Skeletal muscle tissue (tissue), 4 donors: ENCODE measurements around the gene GLT6D1. TPM values are rescaled to one million over a fixed set of nuclear protein-coding genes. Genes with fewer than 3 reads are reported as not detected.

Experiments used
- H3K27ac ChIP-seq: one replicate; pipeline ENCODE4 v1.7.0; 2013; ENCODE audit warnings: mild to moderate bottlenecking, low read depth, low read length, inconsistent platforms
- H3K27me3 ChIP-seq, 3 donors: one replicate each; pipeline ENCODE4 v1.7.0; 2013; ENCODE audit warnings: low read length in 3 of 3; ENCODE audit not compliant: control insufficient read depth in 3 of 3, insufficient read depth in 3 of 3
- H3K36me3 ChIP-seq, 3 donors: one replicate each; pipeline ENCODE4 v1.7.0; 2013; ENCODE audit warnings: low read length in 3 of 3; ENCODE audit not compliant: control insufficient read depth in 3 of 3, insufficient read depth in 3 of 3
- H3K4me1 ChIP-seq, 3 donors: one replicate each; pipeline ENCODE4 v1.7.0; 2013; ENCODE audit warnings: low read length in 3 of 3, mild to moderate bottlenecking in 3 of 3; ENCODE audit not compliant: control insufficient read depth in 3 of 3, insufficient read depth in 3 of 3
- H3K4me3 ChIP-seq, 3 donors: one replicate each; pipeline ENCODE4 v1.7.0; 2013; ENCODE audit warnings: low read length in 3 of 3
- H3K9ac ChIP-seq, 3 donors: one replicate each; pipeline ENCODE4 v1.7.0; 2013; ENCODE audit warnings: low read length in 3 of 3, mild to moderate bottlenecking in 3 of 3, moderate library complexity in 2 of 3, low read depth in 1 of 3
- H3K9me3 ChIP-seq, 3 donors: one replicate each; pipeline ENCODE4 v1.7.0; 2013; ENCODE audit warnings: low read length in 3 of 3; ENCODE audit not compliant: control insufficient read depth in 3 of 3
- total RNA-seq: library from RNA; depleted of rRNA; stranded (reverse); fragments of >200 nt; gene quantifications from one replicate; pipeline ENCODE4 v1.2.3, GENCODE V29; 2014
- donor health status: Osteomylitis.

GLT6D1 gene
- total RNA-seq, 1 donor from 2014 or later: not detected

- Histone ChIP-seq H3K4me1 (no peaks in the 10 kb centered on the region), H3K27me3 (peaks cover 20 to 43% (median 38%) of the 10 kb centered on the region in 3 donors), H3K9ac (no peak overlapping the region), H3K4me3 (no peak overlapping the region), H3K27ac (no peak overlapping the region), H3K36me3 (no peaks in the 10 kb centered on the region), H3K9me3 (no peaks in the 10 kb centered on the region)
Measured at GRCh38 chr9:135665795-135666189, 26.5 kb upstream of the GLT6D1 start.

GRCh38 chr9:135664801-135665794, 25.8 kb upstream of the GLT6D1 start:
- no peak overlapping the region for H3K4me3 ChIP-seq
- H3K36me3 ChIP-seq: no peaks in the 10 kb centered on the region
- H3K27ac ChIP-seq: no peak overlapping the region
- H3K27me3 ChIP-seq: peaks cover 19 to 39% (median 35%) of the 10 kb centered on the region in 3 donors
- no peak overlapping the region for H3K9ac ChIP-seq
- H3K9me3 ChIP-seq: no peaks in the 10 kb centered on the region
- no peaks in the 10 kb centered on the region for H3K4me1 ChIP-seq

- H3K4me1 ChIP-seq: no peaks in the 10 kb centered on the region
- no peak overlapping the region for H3K27ac ChIP-seq
- H3K4me3 ChIP-seq: no peak overlapping the region
- no peaks in the 10 kb centered on the region for H3K9me3 ChIP-seq
- no peaks in the 10 kb centered on the region for H3K36me3 ChIP-seq
- peaks cover 11 to 36% (median 28%) of the 10 kb centered on the region in 3 donors for H3K27me3 ChIP-seq
- H3K9ac ChIP-seq: no peak overlapping the region
Measured at GRCh38 chr9:135664266-135664665, 24.9 kb upstream of the GLT6D1 start.

GRCh38 chr9:135663857-135664256, 24.5 kb upstream of the GLT6D1 start:
- Histone ChIP-seq H3K27me3 (peaks cover 11 to 36% (median 28%) of the 10 kb centered on the region in 3 donors), H3K9me3 (no peaks in the 10 kb centered on the region), H3K4me1 (no peaks in the 10 kb centered on the region), H3K27ac (no peak overlapping the region), H3K9ac (no peak overlapping the region), H3K36me3 (no peaks in the 10 kb centered on the region), H3K4me3 (no peak overlapping the region)

GRCh38 chr9:135663451-135663770, 24.1 kb upstream of the GLT6D1 start:
- Histone ChIP-seq H3K36me3 (no peaks in the 10 kb centered on the region), H3K9ac (no peak overlapping the region), H3K4me3 (no peak overlapping the region), H3K27ac (no peak overlapping the region), H3K4me1 (no peaks in the 10 kb centered on the region), H3K27me3 (peaks cover 11 to 36% (median 28%) of the 10 kb centered on the region in 3 donors), H3K9me3 (no peaks in the 10 kb centered on the region)

GRCh38 chr9:135662758-135663450, 23.6 kb upstream of the GLT6D1 start, which contains the start of gene LCN9:
TSS of gene LCN9 (plus strand) at chr9:135663309. CDS start at chr9:135663322, 13 bp downstream.
- no peak within 1 kb of the TSS for H3K27ac ChIP-seq
- H3K4me1 ChIP-seq: no peaks in the 10 kb centered on the region
- H3K9me3 ChIP-seq: no peaks in the 10 kb centered on the region
- H3K9ac ChIP-seq: no peak within 1 kb of the TSS
- peaks cover 11 to 38% (median 30%) of the 10 kb centered on the region in 3 donors for H3K27me3 ChIP-seq
- H3K4me3 ChIP-seq: no peak within 1 kb of the TSS
- no peaks in the 10 kb centered on the region for H3K36me3 ChIP-seq

GRCh38 chr9:135661816-135662560, 22.6 kb upstream of the GLT6D1 start:
- Histone ChIP-seq H3K27ac (no peak overlapping the region), H3K9me3 (no peaks in the 10 kb centered on the region), H3K9ac (no peak overlapping the region), H3K36me3 (no peaks in the 10 kb centered on the region), H3K4me3 (no peak overlapping the region), H3K27me3 (peaks cover 12 to 43% (median 25%) of the 10 kb centered on the region in 3 donors), H3K4me1 (no peaks in the 10 kb centered on the region)

GRCh38 chr9:135660407-135660806, 21.1 kb upstream of the GLT6D1 start:
- Histone ChIP-seq H3K27ac (no peak overlapping the region), H3K9me3 (no peaks in the 10 kb centered on the region), H3K27me3 (peaks cover 12 to 43% (median 18%) of the 10 kb centered on the region in 3 donors), H3K4me1 (no peaks in the 10 kb centered on the region), H3K36me3 (no peaks in the 10 kb centered on the region), H3K4me3 (no peak overlapping the region), H3K9ac (no peak overlapping the region)

GRCh38 chr9:135659252-135659651, 19.9 kb upstream of the GLT6D1 start:
- Histone ChIP-seq H3K27ac (no peak overlapping the region), H3K4me3 (no peak overlapping the region), H3K36me3 (no peaks in the 10 kb centered on the region), H3K27me3 (peaks cover 10 to 36% (median 15%) of the 10 kb centered on the region in 3 donors), H3K9ac (no peak overlapping the region), H3K4me1 (no peaks in the 10 kb centered on the region), H3K9me3 (no peaks in the 10 kb centered on the region)
